OCI-LY7 (cell line): ENCODE data around the gene CTNNA3.

Source experiments
- EZH2phosphoT487 ChIP-seq: fragments of 200-600 bp; sonication (generic); IDR thresholded peaks from 2 replicates; pipeline ENCODE4 v1.6.1; 2018; ENCODE audit warnings: low read depth, borderline replicate concordance, mild to moderate bottlenecking, mixed run types, antibody characterized with exemption, low read length, moderate library complexity, mixed read lengths
- TF ChIP-seq, protein P1 (sequence below): fragments of 200-600 bp; sonication (generic); conservative IDR thresholded peaks from 2 replicates; pipeline ENCODE4 v1.5.1; 2014; ENCODE audit warnings: mild to moderate bottlenecking, antibody characterized with exemption, low read length, moderate library complexity, mixed read lengths

DNA sequence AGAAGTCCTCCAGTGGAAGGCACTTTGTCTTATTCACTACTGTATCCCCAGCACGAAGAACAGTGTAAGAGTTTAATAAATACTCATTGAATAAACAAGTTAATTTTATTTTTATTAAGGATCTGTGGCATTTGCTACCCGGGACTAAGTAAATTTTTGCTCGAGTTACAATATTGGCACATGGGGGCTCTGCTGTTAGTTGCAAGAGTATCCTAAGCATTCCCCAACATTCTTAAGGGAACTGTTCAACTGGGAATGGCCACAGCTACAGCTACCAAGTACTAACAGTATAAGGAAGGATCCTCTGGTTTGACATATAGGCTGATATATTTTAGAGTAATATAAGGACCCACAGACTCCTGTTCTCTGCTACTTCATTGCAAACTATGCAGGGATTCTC, 778.9 kb downstream of the CTNNA3 start:
- TF ChIP-seq, protein P1, sequence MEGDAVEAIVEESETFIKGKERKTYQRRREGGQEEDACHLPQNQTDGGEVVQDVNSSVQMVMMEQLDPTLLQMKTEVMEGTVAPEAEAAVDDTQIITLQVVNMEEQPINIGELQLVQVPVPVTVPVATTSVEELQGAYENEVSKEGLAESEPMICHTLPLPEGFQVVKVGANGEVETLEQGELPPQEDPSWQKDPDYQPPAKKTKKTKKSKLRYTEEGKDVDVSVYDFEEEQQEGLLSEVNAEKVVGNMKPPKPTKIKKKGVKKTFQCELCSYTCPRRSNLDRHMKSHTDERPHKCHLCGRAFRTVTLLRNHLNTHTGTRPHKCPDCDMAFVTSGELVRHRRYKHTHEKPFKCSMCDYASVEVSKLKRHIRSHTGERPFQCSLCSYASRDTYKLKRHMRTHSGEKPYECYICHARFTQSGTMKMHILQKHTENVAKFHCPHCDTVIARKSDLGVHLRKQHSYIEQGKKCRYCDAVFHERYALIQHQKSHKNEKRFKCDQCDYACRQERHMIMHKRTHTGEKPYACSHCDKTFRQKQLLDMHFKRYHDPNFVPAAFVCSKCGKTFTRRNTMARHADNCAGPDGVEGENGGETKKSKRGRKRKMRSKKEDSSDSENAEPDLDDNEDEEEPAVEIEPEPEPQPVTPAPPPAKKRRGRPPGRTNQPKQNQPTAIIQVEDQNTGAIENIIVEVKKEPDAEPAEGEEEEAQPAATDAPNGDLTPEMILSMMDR, result no peak
- no peak for TF ChIP-seq EZH2phosphoT487
